Skeletal muscle satellite cell (primary cell): Measurements from ENCODE around the gene LMX1B.
A peak's percentile ranks its signal among the peaks of the same experiment; 100 is the strongest.

Source experiments
- H3K27me3 ChIP-seq: 2 replicates; pipeline ENCODE4 v1.7.0; 2013; ENCODE audit warnings: low read length; ENCODE audit not compliant: control insufficient read depth, insufficient read depth
- H3K36me3 ChIP-seq: 2 replicates; pipeline ENCODE4 v1.7.0; 2013; ENCODE audit warnings: mild to moderate bottlenecking, control low read depth, low read length; ENCODE audit not compliant: insufficient read depth
- H3K4me1 ChIP-seq: 2 replicates; pipeline ENCODE4 v1.7.0; 2013; ENCODE audit warnings: low read length; ENCODE audit not compliant: control insufficient read depth, insufficient read depth
- H3K4me2 ChIP-seq: 2 replicates; pipeline ENCODE4 v1.7.0; 2013; ENCODE audit warnings: mild to moderate bottlenecking, low read length
- H3K4me3 ChIP-seq: 2 replicates; pipeline ENCODE4 v1.7.0; 2013; ENCODE audit warnings: low read length
- H3K9ac ChIP-seq: 2 replicates; pipeline ENCODE4 v1.7.0; 2013; ENCODE audit warnings: mild to moderate bottlenecking, low read depth, low read length, moderate library complexity
- H3K9me3 ChIP-seq: replicated peaks from 2 replicates; pipeline ENCODE4 v1.7.0; 2013; ENCODE audit warnings: mild to moderate bottlenecking, control low read depth, low read length

Gene LMX1B

DNA sequence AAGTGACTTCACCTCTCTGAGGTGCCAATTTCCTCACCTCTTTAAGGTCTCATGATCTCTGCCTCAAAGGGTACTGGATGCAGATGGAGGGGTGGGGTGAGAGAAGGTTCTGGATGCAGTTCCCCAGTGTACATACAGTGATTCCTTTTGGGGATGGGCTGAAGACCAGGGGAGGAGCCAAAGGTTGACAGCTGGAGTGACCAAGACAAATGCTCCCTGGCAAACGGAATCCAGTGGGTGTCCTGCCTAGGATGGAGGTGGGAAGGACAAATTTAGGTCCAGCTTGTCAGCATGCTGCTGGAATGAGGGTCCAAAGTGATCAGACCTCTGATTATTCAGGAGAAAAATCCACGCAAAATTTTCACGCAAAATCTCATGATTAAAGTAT lies 7.3 kb upstream of the LMX1B start:
- Histone ChIP-seq H3K9me3 (no peaks in the 10 kb centered on the region), H3K4me1 (no peaks in the 10 kb centered on the region), H3K4me2 (no peak overlapping the region), H3K27me3 (peaks cover 73% of the 10 kb centered on the region), H3K36me3 (no peaks in the 10 kb centered on the region), H3K4me3 (no peak overlapping the region), H3K9ac (no peak overlapping the region)

DNA sequence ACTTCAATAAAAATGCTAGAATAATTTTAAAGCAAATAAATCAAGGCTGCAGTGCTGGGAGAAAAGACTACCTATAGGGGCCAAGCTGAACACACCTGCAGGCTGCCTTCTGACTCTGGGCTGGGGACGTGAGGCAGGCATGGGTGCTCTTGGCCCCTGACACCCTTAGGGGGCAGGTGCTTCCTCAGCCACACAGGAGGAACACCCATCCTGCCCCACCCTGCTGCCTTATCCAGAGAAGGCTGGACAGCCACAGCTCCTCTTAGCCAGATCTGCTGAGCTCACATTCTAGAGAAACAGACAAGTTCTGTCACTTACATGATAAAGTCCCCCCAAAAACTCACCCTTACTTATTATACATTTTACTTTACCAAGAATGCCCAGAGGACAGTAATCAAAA lies 6.6 kb upstream of the LMX1B start:
- H3K9ac ChIP-seq = no peak overlapping the region
- H3K36me3 ChIP-seq = no peaks in the 10 kb centered on the region
- no peak overlapping the region for H3K4me3 ChIP-seq
- peaks cover 75% of the 10 kb centered on the region for H3K27me3 ChIP-seq
- H3K4me1 ChIP-seq = no peaks in the 10 kb centered on the region
- H3K4me2 ChIP-seq = no peak overlapping the region
- no peaks in the 10 kb centered on the region for H3K9me3 ChIP-seq

DNA sequence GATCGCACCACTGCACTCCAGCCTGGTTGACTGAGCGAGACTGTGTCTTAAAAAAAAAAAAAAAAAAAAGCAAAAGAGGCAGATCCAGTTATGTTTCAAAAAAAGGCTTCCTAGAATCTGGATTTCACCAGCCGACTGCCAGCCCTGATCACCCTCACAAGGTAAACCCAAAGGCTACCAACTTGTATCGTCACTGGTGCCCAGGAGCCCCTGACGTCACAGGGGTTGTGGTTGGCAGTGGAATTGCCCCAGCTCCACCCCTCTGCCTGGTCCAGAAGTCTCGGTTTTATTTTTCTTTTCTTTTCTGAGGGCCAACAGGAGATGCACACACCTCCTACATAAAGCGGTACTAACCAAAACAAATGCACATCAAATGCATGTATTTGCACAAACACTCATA lies 6.0 kb upstream of the LMX1B start:
- peaks cover 80% of the 10 kb centered on the region for H3K27me3 ChIP-seq

DNA sequence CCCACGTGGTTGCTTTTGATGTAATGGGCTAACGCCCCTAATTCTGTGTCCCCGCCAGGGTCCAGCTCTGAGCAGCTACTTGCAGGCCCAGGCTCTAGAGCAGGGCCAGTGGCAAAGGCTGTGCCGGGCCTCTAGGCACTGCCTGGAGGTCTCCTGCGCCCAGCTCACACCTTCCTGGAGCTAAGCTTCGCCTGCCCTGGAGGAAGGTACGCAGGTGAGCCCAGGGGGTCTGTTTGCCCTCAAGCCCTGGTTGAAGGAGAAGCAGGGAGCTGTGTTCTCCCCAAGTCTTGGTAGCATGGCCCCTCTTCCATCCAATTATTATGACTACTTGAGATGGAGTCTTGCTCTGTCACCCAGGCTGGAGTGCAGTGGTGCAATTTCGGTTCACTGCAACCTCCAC lies 5.2 kb upstream of the LMX1B start:
- H3K36me3 ChIP-seq = no peaks in the 10 kb centered on the region
- no peak overlapping the region for H3K4me3 ChIP-seq
- peaks cover 87% of the 10 kb centered on the region for H3K27me3 ChIP-seq
- no peak overlapping the region for H3K9ac ChIP-seq
- no peak overlapping the region for H3K4me2 ChIP-seq
- H3K4me1 ChIP-seq = no peaks in the 10 kb centered on the region
- H3K9me3 ChIP-seq = no peaks in the 10 kb centered on the region

More for the DNA sequence above, 6.0 kb upstream of the LMX1B start:
- H3K9me3 ChIP-seq = no peaks in the 10 kb centered on the region
- H3K36me3 ChIP-seq = no peaks in the 10 kb centered on the region
- H3K9ac ChIP-seq = no peak overlapping the region
- no peaks in the 10 kb centered on the region for H3K4me1 ChIP-seq
- no peak overlapping the region for H3K4me3 ChIP-seq
- no peak overlapping the region for H3K4me2 ChIP-seq

DNA sequence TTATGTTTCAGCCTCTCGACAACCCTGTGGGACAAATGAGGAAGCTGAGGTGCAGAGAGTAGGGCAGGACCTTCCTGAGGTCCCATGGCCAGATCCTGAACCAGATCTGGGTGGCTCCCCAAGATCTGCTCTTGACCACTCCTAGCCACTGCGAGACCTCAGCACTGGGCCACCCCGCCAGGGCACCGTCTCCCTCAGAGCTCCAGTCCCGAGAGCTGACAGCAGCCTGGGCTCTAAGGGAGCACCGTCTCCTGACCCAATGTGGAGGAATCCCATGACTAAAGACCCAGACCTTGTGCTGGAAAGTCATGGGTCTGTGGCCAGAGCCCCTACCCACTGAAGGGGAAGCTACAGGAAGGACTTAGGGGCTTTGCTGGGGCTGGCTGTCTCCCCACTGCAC lies 4.5 kb upstream of the LMX1B start:
- peaks cover 83% of the 10 kb centered on the region for H3K27me3 ChIP-seq
- no peaks in the 10 kb centered on the region for H3K9me3 ChIP-seq
- H3K36me3 ChIP-seq = no peaks in the 10 kb centered on the region
- no peak overlapping the region for H3K4me3 ChIP-seq
- H3K4me1 ChIP-seq = no peaks in the 10 kb centered on the region
- no peak overlapping the region for H3K9ac ChIP-seq
- no peak overlapping the region for H3K4me2 ChIP-seq

DNA sequence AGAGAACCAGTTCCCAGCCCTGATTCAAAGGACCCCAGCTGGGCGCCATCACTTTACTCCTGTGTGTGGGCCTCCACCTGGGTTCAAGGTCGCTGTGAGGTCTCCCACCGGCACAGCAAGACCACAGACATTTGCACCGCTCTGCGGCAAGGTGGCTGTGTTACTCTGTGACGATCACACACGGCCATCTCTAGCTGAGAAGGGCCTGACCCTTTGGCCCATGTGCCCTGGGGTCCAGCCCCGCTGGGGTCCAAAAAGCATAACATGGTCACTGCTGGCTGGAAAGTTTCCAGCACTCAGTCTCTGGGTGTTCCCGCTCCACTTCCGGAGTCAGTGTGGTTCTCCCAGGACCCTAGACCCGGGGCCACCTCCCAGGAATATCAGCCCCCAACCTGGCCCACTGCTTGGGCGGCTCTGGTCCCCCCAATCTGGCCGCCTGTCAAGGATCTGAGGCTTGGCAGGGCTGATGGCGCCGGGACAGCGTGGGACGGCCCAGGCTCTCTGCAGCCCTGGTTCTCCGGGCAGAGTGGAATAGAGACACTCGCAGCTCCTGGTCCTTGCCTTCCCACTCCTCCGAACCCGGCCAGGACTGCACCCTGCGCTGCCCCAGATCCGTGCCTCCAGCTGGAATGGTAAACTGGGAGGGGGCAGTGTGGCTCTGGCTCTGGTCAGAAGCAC lies 3.9 kb upstream of the LMX1B start:
- no peak overlapping the region for H3K4me3 ChIP-seq
- H3K36me3 ChIP-seq = no peaks in the 10 kb centered on the region
- peaks cover 83% of the 10 kb centered on the region for H3K27me3 ChIP-seq
- H3K4me1 ChIP-seq = no peaks in the 10 kb centered on the region
- no peak overlapping the region for H3K4me2 ChIP-seq
- H3K9ac ChIP-seq = no peak overlapping the region
- H3K9me3 ChIP-seq = no peaks in the 10 kb centered on the region

DNA sequence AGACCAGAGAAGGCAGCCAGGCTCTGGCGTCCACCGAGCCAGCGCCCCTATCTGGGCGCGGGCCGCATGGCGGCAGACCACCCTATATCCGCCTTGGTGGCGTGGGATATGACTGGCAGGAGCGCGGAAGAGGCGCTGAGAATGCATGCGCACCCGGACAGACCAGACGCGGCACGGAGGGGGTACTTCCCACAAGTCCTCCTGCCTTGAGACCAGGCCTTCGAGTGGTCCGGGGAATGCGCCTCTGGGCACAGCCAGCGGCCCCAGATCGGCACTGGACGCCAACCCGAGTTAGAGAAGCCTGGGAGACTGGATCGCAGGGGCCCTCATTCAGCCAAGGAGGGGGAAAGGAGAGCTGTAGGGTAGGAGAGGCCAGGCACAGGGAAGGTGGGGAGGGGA lies 2.5 kb upstream of the LMX1B start:
- Histone ChIP-seq H3K36me3 (no peaks in the 10 kb centered on the region), H3K4me3 (no peak overlapping the region), H3K9ac (no peak overlapping the region), H3K27me3 (peaks cover 91% of the 10 kb centered on the region), H3K4me1 (no peaks in the 10 kb centered on the region), H3K9me3 (no peaks in the 10 kb centered on the region), H3K4me2 (no peak overlapping the region)

DNA sequence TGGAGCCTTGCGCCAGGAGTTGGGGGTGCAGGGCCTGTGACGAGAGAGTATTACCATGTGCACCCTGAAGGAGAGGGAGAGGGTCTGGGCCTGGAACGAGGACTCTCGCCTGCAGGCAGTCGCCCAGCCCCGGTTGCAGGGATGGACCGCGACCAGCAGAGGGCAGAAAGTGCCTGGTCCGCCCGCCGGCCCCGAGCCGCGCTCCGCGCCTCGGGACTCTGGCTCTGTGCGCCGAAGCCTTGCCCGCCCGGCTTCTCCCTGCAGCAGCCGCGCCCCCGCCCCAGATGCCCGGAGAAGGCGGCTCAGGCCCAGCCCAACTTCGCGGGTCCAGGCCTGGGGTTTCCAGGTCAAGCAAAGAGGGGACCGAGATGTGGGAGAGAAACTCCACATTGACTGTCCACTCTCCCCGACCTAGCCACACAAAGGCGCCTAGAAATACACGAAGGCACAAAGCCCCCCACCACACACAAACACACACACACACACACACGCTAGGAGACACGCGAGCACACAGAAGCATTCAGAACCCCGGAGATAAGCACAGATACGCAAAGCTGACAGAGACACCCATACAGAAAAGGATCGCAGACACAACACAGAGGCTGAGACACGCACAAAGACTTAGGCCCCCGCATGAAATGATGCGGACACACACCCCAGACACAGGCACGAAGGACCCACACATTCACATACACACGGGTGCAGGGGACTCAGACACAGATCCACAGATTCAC lies 2.0 kb upstream of the LMX1B start:
- no peak overlapping the region for H3K4me3 ChIP-seq
- H3K4me1 ChIP-seq = no peaks in the 10 kb centered on the region
- H3K9ac ChIP-seq = no peak overlapping the region
- no peak overlapping the region for H3K4me2 ChIP-seq
- H3K27me3 ChIP-seq = peaks cover 91% of the 10 kb centered on the region
- no peaks in the 10 kb centered on the region for H3K36me3 ChIP-seq
- H3K9me3 ChIP-seq = no peaks in the 10 kb centered on the region

DNA sequence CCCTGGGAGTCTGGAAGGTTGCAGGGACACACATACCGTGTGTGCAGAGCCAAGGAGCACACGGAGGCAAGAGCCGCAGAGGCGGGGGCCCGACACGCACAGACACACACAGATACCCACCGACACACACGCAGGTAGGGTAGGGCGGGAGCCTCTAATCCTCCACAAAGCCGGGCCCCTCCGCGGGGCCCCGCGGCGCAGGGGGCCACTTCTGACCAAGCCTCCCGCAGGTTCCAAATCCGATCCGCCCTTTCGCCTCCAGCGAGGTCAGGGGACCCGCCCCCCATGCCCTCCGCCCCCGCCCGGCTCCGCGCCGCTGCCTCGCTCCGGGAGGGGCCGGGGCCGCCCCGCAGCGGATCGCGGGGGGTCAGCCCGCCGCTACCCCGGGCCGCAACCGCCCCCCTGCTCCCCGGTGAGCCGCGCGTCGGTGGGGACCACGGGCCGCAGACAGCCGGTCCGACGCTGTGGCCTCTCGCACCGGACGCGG lies 1.4 kb upstream of the LMX1B start:
- Histone ChIP-seq H3K27me3 (peaks cover 91% of the 10 kb centered on the region), H3K36me3 (no peaks in the 10 kb centered on the region), H3K9me3 (no peaks in the 10 kb centered on the region), H3K4me3 (no peak overlapping the region), H3K4me1 (no peaks in the 10 kb centered on the region), H3K4me2 (peak overlapping the region; percentile 29), H3K9ac (no peak overlapping the region)

DNA sequence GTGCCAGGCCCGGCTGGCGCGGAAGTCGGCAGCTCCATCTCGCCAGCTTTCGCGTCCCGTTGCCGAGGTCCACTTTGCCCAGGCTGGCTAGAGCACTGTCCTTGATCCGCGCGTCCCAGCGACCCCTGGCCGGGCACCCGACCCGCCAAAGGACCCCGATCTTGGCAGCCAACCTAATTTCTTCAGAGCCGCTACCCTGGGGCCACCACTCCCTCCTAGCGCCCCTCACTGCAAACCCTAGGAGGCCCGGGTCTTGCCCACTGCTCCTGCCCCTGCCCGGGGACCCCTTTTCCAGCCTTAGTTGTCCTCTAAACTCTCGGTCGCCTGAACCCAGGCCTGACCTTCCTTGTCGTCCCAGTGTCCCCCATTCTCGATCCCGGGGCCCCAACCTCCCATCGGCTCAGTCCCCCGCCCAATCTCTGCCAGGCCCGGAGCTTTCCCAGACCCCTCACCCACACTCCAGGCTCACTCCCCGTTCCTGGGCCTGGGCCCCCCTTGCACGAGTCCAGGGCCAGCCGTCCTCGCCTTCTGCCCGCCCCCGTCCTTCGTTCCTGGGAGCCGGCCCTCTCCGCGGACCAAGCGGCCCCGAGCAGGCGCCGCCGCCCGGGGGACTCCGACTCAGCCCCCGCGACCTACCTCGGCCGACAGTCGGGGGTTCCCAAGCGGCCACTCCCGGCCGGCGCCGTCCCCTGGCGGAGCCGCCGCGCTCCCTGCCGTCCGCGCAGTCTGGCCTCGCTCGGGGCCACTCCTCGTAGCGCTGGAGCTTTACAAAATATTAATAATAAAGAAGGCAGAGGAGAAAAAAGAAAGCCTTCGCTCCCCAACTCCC lies 701 bp upstream of the LMX1B start:
- no peaks in the 10 kb centered on the region for H3K36me3 ChIP-seq
- peak overlapping the region; percentile 29 for H3K4me2 ChIP-seq
- H3K4me3 ChIP-seq = no peak overlapping the region
- peaks cover 90% of the 10 kb centered on the region for H3K27me3 ChIP-seq
- no peak overlapping the region for H3K9ac ChIP-seq
- no peaks in the 10 kb centered on the region for H3K4me1 ChIP-seq
- H3K9me3 ChIP-seq = no peaks in the 10 kb centered on the region

DNA sequence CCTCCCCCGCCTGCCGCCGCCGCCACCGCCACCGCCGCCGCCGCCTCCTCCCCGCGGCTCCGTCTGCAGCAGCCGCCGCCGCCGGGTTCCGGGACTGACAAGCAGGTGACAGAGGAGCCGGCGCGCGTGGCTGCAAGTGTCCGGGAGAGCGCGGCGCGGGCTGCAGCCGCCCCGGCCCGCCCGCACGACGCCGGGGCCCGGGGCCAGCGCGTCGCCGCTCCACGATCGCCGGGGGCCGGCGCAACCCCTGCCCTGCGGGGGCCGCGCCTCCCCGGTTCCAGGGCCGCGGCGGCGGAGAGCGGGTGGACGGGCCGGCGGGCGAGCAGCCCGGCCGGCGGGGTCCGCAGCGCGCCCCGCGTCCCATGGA lies 343 bp downstream of the LMX1B start:
- H3K9me3 ChIP-seq = no peaks in the 10 kb centered on the region
- H3K36me3 ChIP-seq = no peaks in the 10 kb centered on the region
- H3K9ac ChIP-seq = no peak overlapping the region
- H3K4me1 ChIP-seq = no peaks in the 10 kb centered on the region
- peaks cover 88% of the 10 kb centered on the region for H3K27me3 ChIP-seq
- no peak overlapping the region for H3K4me2 ChIP-seq
- no peak overlapping the region for H3K4me3 ChIP-seq
